ENCODE results near the gene FAM200B.

The FAM200B gene

DNA sequence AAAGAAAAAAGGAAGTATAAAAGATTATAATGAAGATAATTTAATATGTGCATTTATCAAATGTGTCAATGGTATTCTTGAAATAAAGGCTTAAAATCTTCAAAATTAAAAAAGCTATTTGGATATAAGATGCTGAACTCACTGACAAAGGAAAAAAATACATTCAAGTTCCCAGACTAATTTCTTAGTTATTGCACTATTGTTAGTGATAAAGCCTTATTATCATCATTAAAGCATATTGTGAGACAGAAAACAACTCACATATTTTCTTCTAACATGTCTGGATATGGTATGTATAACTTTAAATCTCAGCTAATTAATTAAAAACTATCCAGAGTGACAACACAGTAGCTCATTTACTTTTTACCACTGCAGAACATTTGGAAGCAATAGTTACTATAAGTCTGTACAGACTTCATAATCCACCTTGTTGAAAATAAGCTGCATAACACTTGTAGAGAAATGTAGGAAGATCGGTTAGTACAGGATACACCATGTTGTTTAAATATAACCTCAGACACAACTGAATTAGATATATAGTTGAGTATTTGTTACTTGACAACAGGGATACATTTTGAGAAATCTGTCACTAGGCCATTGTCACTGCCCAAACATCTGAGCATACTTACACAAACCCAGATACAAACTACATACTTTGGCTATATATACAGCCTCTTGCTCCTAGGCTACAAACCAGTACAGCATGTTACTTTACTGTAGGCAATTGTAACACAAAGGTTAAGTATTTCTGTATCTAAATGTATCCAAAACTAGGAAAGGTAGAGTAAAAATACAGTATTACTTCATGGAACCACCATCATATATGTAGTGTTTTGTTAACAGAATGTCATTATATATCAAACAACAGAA lies 12.8 kb upstream of the FAM200B start:
- no peak for DNase-seq

DNA sequence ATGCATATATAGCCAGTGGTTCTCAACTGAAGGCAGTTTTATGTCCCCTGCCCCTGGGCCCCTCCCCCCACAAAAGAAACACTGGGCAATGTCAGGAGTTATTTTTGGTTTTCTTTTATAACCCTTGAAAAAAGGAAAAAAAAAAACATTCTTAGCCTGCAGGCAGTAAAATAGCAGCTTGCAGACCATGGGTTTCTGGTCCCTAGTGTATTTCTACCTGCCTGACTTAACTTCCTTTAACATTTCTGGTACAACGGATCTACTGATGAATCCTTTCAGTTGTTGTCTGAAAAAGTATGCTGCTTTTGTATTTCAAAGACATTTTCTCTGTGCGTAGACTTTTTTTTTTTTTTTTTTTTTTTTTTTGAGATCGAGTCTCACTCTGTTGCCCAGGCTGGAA lies 11.1 kb upstream of the FAM200B start:
- DNase-seq, result no peak

DNA sequence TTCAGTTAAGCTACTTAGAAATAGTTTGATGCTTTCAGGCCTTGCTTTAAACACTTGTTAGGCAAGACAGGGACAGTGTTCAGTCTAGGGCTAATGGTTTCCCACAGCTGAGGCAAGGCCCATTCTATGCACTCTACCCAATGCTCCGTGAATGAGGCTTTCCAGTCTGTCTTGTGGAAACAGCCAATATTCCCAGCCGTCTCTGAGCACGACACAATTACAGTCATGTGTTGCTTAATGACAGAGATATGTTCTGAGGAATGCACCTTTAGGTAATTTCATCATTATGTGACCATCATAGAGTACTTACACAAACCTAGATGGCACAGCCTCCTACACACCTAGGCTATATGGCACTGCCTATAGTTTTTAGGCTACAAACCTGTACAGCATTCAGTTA lies 9.5 kb upstream of the FAM200B start:
- no peak for DNase-seq

DNA sequence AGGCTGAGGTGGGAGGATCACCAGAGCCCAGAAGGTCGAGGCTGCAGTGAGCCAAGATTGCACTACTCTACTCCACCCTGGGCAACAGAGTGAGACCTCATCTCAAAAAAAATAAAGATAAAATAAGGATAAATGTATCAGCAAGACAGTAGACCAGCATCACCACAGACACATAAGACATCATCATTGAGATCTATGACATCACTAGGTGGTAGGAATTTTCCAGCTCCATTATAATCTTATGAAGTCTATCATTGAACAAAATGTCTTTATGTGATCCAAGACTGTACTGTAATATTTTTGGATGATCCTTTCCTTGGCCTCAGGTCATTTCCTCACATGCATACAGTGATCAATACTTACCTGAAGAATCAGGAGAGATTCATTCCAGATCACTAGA lies 8.3 kb upstream of the FAM200B start:
- DNase-seq, result no peak

DNA sequence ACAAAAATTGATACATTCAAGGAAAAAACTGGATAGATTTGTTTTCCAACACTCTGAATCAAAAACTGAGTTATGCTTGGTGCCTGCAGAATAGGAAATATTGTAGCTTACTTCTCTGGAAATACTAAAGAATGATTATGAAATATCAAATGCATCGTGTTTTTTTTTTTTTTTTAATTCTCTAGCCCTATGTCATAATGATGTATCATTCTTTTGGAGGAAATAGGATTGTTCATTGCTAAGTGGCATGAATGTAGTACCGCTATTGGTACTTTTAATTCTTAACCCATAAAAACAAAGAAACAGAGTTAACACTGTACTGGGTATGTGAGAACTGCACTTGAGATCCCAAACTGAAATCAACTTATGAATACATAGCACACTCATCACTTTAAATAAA lies 7.6 kb upstream of the FAM200B start:
- no peak for DNase-seq

DNA sequence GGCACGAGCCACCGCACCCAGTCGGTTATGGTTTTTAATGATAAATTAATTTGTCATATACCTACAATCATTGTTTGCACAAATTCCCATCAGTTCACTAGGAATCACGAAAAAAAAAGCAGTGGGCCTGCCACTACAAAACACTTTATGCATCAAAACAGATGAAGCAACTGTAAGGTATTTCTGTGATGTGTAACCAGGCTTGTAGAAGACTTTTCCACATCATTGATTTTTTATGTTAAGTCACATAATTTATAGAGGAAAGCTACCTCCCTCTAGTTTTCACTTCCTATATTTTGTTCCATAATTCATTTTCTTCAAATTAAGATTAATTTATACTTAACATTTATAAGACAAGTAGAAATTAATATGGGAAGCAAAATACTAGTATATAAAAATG lies 6.7 kb upstream of the FAM200B start:
- DNase-seq, result no peak

DNA sequence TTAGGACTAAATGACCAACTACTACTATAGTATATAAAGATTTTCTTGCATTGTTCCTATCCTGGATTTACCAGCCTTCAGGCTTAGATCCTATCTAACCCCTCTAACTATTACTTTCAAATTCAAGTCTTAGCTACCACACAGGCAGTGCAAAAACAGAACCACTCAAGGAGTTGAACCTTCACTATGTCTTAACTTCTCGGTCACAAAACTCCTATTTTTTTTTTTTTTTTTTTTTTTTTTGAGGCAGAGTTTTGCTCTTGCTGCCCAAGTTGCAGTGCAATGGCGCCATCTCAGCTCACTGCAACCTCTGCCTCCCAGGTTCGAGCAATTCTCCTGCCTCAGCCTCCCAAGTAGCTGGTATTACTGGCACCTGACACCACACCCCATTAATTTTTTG lies 6.3 kb upstream of the FAM200B start:
- no peak for DNase-seq

DNA sequence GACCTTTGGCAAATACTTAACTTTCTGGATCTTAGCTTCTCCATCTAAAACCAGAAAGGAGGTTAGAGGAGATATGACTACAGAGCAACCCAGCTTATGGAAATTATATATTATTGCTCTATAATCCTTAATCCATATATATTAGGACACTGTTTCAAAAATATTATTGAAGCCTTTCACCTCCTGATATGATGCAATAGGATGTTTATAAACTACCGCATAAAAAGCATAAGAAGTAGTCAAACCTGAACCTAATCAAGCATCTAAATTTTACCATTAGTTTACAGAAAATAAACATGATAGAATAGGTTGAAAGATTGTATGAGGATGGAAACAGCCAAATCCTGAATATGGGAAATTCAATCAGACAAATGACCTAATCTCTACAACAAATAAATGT lies 5.6 kb upstream of the FAM200B start:
- no peak for DNase-seq

DNA sequence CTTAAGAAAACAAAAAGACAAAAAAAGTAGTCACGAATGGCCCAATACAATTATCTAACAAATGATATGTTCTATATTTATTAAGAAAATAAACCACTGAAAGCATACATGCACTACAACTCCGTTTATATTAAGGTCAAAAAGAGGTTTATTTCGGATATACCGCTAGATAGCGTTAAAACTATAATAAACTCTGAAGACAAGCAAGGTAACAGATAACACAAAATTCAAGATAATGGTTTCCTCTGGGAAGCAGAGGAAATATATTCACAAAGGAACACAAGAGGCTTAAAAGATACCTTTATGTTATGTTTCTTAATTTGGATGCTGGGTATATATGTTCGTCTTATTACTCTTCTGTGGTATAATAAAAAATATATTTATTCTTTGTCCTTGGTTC lies 4.7 kb upstream of the FAM200B start:
- no peak for DNase-seq

DNA sequence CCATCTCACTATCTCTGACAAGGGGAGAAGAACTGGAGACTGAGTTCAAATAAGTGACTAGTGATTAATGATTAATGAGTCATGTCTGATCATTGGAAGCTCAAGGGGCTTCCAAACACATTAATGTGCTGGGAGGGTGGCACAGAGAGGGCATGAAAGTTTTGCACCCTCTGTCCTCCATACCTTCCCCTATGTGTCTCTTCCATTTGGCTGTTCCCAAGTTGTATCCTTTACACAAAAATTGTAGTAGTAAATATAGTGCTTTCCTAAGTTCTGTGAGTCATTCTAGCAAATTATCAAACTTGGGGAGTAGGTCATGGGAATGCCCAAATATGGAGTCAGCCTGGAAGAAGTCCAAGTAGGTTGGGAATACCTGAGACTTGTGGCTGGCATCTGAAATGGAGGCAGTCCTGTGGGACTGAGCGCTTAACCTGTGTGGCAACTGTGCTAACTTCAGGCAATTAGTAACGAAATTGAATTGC lies 4.1 kb upstream of the FAM200B start:
- no peak for DNase-seq

DNA sequence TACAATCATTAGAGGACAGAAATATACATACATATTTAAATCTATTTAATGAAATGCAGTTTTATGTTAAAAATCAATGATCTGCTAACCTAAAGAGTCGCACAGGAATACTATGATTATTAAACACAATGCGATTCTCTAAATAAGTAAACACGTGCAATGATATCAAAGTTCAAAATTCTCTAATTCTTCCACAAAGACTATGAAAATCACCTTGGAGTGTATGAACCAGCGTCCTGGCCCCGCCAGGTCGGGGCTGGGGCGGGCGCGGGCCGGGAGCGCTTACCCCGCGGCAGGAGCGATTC lies 608 bp upstream of the FAM200B start:
- DNase-seq, result no peak

DNA sequence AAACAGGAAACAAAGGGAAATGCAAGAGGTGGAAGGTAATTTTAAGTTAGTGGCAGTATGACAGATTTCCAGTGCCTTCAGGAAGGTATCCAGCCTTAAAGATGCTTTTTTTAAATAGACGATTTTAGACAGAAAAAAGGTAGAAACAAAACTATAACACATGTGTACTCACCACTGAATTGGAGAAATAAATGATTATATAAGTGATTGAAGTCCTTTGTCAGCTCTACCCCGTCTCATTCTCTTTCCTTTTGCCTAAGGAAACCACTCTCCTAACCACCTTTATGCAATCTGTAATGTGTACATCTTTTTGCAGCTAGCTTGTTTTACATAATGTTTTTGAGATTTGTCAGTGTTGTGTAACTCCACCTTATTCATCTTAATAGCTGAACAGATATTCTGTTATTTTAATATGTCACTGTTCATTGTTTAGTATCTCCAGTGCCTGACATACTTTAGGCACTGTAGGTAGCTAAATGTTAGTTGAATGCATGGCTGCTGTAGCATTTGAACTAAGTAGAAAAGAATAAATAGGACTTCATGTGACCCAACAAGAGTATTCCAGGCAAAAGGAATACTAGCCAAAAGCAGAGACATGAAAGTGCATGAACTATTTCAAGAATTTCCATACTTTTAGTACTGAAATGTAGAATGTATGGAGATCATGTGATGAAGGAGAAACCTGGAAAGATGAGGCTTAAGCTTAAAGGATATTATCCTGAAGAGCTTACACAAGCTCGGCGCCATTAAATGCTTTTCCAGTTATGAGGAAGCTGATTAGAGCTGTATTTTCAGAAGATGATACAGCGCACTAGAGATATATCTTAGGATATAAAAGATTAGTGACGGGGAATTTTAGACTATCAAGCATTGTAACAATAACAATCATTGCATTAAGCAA lies 865 bp downstream of the FAM200B start:
- DNase-seq, result no peak

DNA sequence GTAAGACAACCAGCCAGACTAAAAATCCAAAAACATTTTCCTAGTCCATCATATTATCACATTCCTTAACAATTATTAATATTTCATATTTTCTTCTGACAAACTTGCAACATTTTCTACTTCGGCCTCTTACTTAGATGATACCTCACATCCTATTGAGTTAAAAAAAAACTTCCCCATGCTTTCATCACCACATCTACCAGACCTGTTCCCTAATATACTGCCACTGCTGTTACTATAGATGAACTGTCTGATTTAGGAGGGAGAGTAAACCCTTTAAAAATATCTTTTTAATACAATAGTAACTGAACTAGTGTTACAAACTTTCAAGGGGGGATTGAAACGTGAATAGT lies 1.5 kb downstream of the FAM200B start:
- DNase-seq, result no peak

DNA sequence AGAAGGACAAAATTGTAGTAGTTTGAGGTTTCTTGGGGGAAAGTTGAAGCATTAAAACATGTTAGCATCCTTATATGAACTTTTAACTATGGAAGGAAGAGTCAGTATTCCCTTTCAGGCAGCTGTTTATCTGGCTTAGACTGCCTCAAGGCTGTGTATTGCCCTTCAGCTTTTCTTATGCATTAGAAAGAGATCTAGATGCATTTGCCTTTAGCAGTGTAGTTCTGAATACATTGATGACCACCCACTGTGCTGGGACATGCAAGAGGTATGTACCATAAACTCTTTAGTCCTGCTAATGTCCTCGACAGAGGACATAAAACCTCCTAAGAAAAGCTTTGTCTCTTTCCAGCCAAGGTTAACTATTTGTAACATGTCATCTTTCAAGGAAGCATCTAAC lies 2.9 kb downstream of the FAM200B start:
- no peak for DNase-seq

DNA sequence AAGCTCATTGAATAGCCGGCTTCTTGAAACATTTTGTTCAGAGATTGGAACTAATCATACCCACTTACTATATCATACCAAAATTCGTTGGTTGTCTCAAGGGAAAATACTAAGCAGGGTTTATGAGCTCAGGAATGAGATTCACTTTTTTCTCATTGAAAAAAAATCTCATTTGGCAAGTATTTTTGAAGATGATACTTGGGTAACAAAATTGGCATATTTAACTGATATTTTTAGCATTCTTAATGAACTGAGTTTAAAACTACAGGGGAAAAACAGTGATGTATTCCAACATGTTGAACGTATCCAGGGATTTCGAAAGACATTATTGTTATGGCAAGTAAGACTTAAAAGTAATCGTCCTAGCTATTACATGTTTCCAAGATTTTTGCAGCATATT lies 6.4 kb downstream of the FAM200B start:
- no peak for DNase-seq

DNA sequence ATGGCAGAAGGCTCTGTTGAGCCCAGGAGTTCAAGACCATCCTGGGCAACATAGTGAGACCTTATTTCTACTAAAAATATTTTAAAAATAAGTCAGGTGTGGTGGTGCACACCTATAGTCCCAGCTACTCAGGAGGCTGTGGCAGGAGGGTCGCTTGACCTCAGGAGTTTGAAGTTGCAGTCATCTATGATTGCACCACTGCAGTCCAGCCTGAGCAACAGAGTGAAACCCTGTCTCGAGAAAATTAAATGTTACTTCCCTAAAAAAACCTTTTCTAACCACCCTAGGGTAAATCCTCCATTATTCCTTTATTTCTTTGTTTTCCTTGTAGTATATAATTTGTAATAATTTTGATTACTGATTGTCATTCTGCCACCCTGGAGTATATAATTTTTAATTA lies 7.9 kb downstream of the FAM200B start:
- DNase-seq, result no peak

DNA sequence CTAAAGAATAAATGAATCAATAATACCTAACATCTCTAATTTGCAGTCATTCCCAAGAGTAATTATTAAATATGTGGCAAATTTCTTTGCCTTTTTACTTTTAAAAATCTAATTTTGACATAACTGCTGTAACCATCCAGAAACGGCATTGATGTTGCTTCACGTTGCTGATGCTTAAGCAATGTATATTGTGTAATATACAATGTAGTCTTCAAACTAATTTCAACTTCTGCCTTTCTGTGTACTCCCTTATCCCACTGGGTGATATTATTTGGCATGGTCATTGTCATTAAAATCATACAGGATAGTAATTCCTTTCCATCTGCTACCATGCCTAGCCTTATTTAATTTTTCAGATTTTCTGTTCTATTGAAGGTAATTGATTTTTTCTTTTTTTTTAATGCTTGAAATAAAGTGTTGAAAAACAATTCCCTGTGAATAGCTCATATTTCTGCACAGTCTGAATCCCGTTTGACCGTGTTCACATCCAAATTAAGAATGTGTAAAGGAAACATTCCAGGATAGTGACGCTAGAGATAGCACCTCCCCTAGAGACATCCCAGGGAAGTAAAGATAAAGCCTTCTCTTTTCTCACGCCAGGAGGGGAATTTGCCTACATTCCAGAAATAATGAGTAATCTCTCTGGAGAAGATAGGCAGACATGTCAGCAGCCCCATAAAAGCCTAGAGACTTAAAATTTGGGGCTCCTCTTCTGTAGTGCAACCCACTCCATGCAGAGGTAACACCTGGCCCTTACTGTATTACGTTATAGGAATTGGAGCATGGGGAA lies 8.6 kb downstream of the FAM200B start:
- no peak for DNase-seq

DNA sequence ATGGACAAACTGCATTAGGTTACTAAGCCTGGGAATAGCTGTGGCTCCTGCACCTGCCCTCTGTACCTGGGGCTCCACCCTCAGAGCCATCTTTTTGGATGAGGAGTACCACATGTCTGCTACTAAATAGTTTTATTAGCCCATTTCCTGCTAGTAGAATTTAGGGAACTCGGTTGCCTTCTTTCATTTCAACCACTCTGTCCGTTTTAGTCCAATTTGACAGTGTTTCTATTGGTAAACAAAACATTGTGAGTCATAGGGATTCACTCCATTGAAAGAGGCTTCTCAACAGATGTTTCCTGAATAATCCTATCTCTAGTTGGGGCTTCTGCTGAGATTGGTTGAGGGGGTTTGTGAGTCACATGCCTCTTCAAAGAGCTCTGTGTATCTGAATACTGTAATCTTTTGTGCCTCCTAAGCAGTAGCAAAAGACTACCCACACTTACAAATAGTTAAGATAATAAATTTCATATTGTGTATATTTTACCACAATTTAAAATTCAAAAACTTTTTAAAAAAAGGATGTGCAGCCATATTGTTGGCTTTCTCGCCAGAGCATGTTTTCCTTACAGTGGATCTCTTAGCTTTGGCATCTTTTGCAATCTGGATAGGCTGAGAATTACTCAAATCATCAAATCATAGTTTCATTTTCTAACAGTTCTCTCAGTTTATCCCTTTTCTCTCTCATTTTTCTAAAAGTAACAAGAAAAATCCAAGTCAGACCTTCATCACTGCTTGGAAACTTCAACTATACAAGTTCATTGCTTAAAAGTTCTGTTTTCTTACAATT lies 9.9 kb downstream of the FAM200B start:
- no peak for DNase-seq

DNA sequence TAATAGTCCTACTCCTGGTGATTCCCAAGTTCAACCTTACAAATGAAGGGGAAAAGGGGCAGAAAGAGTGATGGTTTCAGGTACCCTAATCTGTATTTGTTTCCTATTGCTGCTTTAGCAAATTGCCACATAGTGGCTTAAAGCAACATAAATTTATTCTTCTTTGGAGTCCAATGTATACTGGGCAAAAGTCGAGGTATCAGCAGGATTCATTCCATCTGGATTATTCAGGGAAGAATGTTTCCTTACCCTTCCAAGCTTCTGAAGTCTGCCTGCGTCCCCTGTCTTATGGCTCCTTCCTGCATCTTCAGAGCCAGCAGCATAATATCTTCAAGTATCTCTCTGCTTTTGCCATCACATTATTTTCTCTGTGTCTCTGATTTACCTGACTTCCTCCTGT lies 11.0 kb downstream of the FAM200B start:
- no peak for DNase-seq

DNA sequence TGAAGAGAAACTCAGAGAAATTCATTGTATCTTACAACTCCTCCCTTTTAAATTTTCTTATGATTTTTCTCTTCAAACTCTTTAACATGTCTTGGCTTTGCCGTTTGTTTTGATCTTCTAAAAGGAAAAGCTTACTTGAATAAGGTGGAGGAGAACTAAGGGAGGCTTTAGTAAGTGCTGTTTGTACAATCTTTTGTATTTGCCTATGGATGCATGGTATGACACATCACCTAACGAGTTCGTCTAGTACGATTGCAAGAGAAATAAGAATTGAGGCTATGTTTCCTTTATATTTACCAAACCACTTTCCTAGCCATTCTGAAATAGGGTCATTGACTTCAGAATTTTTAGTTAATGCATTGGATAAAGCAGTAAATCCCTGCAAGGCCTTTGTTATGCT lies 12.8 kb downstream of the FAM200B start:
- no peak for DNase-seq

DNA sequence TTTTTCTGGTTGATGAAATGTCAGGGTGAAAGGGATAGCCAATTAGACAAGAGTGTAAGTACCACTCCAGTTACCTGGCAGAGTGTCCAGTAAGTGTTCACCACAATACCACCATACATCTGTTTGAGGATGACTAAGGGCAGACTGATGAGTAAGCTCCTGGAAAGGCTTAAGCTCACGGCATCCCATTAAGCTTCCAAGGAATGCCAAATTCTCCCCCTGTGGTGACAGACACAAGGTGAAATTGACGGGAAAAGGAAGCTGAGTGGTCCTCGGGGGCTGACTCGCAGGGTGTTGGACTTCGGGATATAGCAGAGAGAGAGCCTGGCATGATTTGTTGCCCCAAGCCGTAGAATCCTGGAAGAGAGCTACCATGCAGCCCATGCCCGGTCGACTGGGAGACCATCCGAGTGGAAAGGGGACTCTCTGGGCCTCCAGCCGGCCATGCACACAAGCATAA lies 13.6 kb downstream of the FAM200B start:
- DNase-seq, result no peak

DNA sequence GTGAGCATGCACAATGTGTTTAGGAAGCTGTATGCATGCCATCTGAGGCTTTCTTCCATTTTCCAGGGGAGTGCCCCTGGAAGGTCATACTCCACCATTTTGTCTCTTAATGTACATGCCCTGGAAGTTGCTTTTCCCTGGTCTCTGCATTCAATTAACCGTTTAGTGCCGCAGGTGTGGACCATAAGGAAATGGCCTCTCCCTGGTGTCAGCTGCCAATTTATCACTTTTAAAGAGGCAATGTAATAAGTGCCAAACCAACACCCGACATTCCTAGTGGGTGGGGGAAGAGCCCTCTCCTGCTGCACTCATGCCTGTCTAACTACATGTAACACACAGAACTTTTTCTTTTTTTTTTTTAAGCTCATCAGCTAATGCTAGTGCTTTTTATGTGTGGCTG lies 14.1 kb downstream of the FAM200B start:
- DNase-seq, result no peak

DNA sequence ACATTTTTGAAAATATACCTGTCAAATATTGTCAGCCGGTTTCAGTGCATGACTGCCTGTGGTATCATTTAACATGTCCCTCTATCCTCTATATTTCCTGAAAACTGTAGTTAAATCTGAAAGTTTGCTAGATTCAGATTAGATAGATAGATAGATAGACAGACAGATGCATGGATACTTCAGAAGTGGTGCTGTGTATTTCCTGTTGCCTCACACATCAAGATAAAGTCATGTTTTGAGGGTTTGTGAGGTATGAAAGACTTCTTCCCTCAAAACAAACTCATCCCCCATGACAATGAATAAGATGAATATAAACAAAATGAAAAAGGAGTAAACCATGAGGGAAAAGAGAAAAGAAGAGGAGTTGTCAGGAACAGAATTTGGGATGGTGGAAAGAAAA lies 15.2 kb downstream of the FAM200B start:
- DNase-seq, result no peak
